ENCODE data around the gene SECTM1. TPM values are rescaled to one million over a fixed set of nuclear protein-coding genes. Genes with fewer than 3 reads are reported as not detected.

The SECTM1 gene
- total and polyA plus RNA-seq, 7 donors: 0.70 to 2.3 (median 1.2) TPM

GRCh38 chr17:82297280-82297713, 36.3 kb downstream of the SECTM1 start:
- Histone ChIP-seq H3K27me3 (ENCODE audit: insufficient read depth in 3 of 3, low read length in 2 of 3) (no peaks in the 10 kb centered on the region), H3K36me3 (ENCODE audit: insufficient read depth in 1 of 2, low read depth in 1 of 2) (no peaks in the 10 kb centered on the region), H3K4me3 (peak overlapping the region; percentile 67), H3K9me3 (no peaks in the 10 kb centered on the region), H3K27ac (peak overlapping the region; percentile 93), H3K4me1 (peaks cover 36% of the 10 kb centered on the region)
- ATAC-seq (peak; percentile 65 to 75 (median 68)), DNase-seq (peak; percentile 94 to 96)
- TF ChIP-seq CTCF (IDR thresholded peaks at IDR 0.05): no peak
- 18 to 40% (median 26%) methylated on average over 19 of the region's 19 CpGs for WGBS, 3 donors
- intact Hi-C loops (cut with DNase I): no loop called here

GRCh38 chr17:82296511-82297279, 36.9 kb downstream of the SECTM1 start:
- peak overlapping the region; percentile 67 for H3K4me3 ChIP-seq
- H3K4me1 ChIP-seq: peaks cover 36% of the 10 kb centered on the region
- DNase-seq (no peak), ATAC-seq (no peak)
- TF ChIP-seq CTCF (IDR thresholded peaks at IDR 0.05): no peak
- H3K27ac ChIP-seq: peak overlapping the region; percentile 93
- H3K36me3 ChIP-seq (ENCODE audit: insufficient read depth in 1 of 2, low read depth in 1 of 2): no peaks in the 10 kb centered on the region
- intact Hi-C loops (cut with DNase I): no loop called here
- H3K27me3 ChIP-seq (ENCODE audit: insufficient read depth in 3 of 3, low read length in 2 of 3): no peaks in the 10 kb centered on the region
- 33 to 49% (median 39%) methylated on average over 7 of the region's 7 CpGs for WGBS, 3 donors
- H3K9me3 ChIP-seq: no peaks in the 10 kb centered on the region

- Histone ChIP-seq H3K27ac (no peak overlapping the region), H3K36me3 (ENCODE audit: insufficient read depth in 1 of 2, low read depth in 1 of 2) (no peaks in the 10 kb centered on the region), H3K4me3 (no peak overlapping the region), H3K27me3 (ENCODE audit: insufficient read depth in 3 of 3, low read length in 2 of 3) (no peaks in the 10 kb centered on the region), H3K4me1 (peaks cover 36% of the 10 kb centered on the region), H3K9me3 (no peaks in the 10 kb centered on the region)
- intact Hi-C loops (cut with DNase I): no loop called here
- TF ChIP-seq CTCF (IDR thresholded peaks at IDR 0.05): no peak
- no peak for ATAC-seq
- DNase-seq: no peak
- WGBS, 3 donors: 69 to 74% (median 70%) methylated on average over 4 of the region's 4 CpGs
These were observed 38.1 kb downstream of the SECTM1 start for GRCh38 chr17:82295472-82295814.

GRCh38 chr17:82294064-82294773, 39.3 kb downstream of the SECTM1 start:
- H3K4me1 ChIP-seq: peaks cover 36% of the 10 kb centered on the region
- no peaks in the 10 kb centered on the region for H3K27me3 ChIP-seq (ENCODE audit: insufficient read depth in 3 of 3, low read length in 2 of 3)
- intact Hi-C loops (cut with DNase I): no loop called here
- H3K4me3 ChIP-seq: peak overlapping the region; percentile 60
- no peaks in the 10 kb centered on the region for H3K36me3 ChIP-seq (ENCODE audit: insufficient read depth in 1 of 2, low read depth in 1 of 2)
- 54 to 78% (median 57%) methylated on average over 15 of the region's 15 CpGs for WGBS, 3 donors
- no peak for DNase-seq
- TF ChIP-seq CTCF (IDR thresholded peaks at IDR 0.05): no peak
- no peaks in the 10 kb centered on the region for H3K9me3 ChIP-seq
- H3K27ac ChIP-seq: peak overlapping the region; percentile 83
- peak in 1 of 4 donors; percentile 9 for ATAC-seq

Data from psoas muscle (tissue), 8 donors.